ENCODE measurements around the gene SRRM1. TPM values are rescaled to one million over a fixed set of nuclear protein-coding genes. Genes with fewer than 3 reads are reported as not detected.

SRRM1 gene
- polyA plus RNA-seq, 3 donors: 55.9 to 106 (median 75.9) TPM

- Histone ChIP-seq H3K79me2 (ENCODE audit: insufficient read depth, low read length) (no peaks in the 10 kb centered on the region), H4K20me1 (ENCODE audit: insufficient read depth, low read length) (no peaks in the 10 kb centered on the region), H3K4me1 (ENCODE audit: control insufficient read depth in 1 of 2, insufficient read depth in 2 of 2, low read length in 2 of 2) (no peaks in the 10 kb centered on the region), H3K27ac (ENCODE audit: low read depth in 1 of 2, low read length in 2 of 2) (no peak overlapping the region), H3K36me3 (replicated peaks in 1 of 2; ENCODE audit: control insufficient read depth in 1 of 2, insufficient read depth in 2 of 2, low read length in 2 of 2) (no peaks in the 10 kb centered on the region), H3K4me2 (replicated peaks; ENCODE audit: extremely low read depth, low read length, poor library complexity, severe bottlenecking) (no peak overlapping the region), H3K4me3 (replicated peaks in 1 of 3; ENCODE audit: low read depth in 2 of 3, low read length in 3 of 3) (no peak overlapping the region), H3K27me3 (ENCODE audit: control insufficient read depth in 2 of 2, insufficient read depth in 2 of 2, low read length in 2 of 2) (no peaks in the 10 kb centered on the region), H2AFZ (ENCODE audit: insufficient read depth, low read depth, low read length, poor library complexity, severe bottlenecking) (no peak overlapping the region), H3K9me3 (replicated peaks in 1 of 2; ENCODE audit: control insufficient read depth in 1 of 2, insufficient read depth in 1 of 2, low read length in 2 of 2) (no peaks in the 10 kb centered on the region), H3K9ac (ENCODE audit: insufficient read depth, low read length, poor library complexity, severe bottlenecking) (no peak overlapping the region)
- H3K9me3 Mint-ChIP-seq: no peaks in the 10 kb centered on the region
- no peak overlapping the region for H3K4me3 Mint-ChIP-seq
- TF ChIP-seq CTCF (IDR thresholded peaks at IDR 0.05): no peak
- no peaks in the 10 kb centered on the region for H3K4me1 Mint-ChIP-seq
- H3K27ac Mint-ChIP-seq: no peak overlapping the region
- peaks cover 0 to 6% (median 2%) of the 10 kb centered on the region in 3 donors for H3K27me3 Mint-ChIP-seq (ENCODE audit: low read depth in 3 of 3)
- no peak for DNase-seq
- no peaks in the 10 kb centered on the region for H3K36me3 Mint-ChIP-seq
- 71% methylated on average over 1 of the region's 2 CpGs for WGBS (ENCODE audit: insufficient coverage)
- intact Hi-C loops (cut with micrococcal nuclease): no loop called here
These were observed 36.5 kb upstream of the SRRM1 start for GRCh38 chr1:24606621-24607020.

GRCh38 chr1:24609949-24610517 lies 33.1 kb upstream of the SRRM1 start:
- H3K4me2 ChIP-seq (replicated peaks; ENCODE audit: extremely low read depth, low read length, poor library complexity, severe bottlenecking): no peak overlapping the region
- no peaks in the 10 kb centered on the region for H3K36me3 ChIP-seq (replicated peaks in 1 of 2; ENCODE audit: control insufficient read depth in 1 of 2, insufficient read depth in 2 of 2, low read length in 2 of 2)
- no peaks in the 10 kb centered on the region for H3K79me2 ChIP-seq (ENCODE audit: insufficient read depth, low read length)
- Mint-ChIP-seq H3K4me3 (no peak overlapping the region), H3K27me3 (ENCODE audit: low read depth in 3 of 3) (peaks cover 3 to 13% (median 8%) of the 10 kb centered on the region in 3 donors), H3K36me3 (no peaks in the 10 kb centered on the region), H3K9me3 (peaks cover 0 to 3% (median 0%) of the 10 kb centered on the region in 7 donors), H3K4me1 (no peaks in the 10 kb centered on the region), H3K27ac (no peak overlapping the region)
- no peaks in the 10 kb centered on the region for H3K9me3 ChIP-seq (replicated peaks in 1 of 2; ENCODE audit: control insufficient read depth in 1 of 2, insufficient read depth in 1 of 2, low read length in 2 of 2)
- H3K4me3 ChIP-seq (replicated peaks in 1 of 3; ENCODE audit: low read depth in 2 of 3, low read length in 3 of 3): no peak overlapping the region
- H4K20me1 ChIP-seq (ENCODE audit: insufficient read depth, low read length): no peaks in the 10 kb centered on the region
- H3K27ac ChIP-seq (ENCODE audit: low read depth in 1 of 2, low read length in 2 of 2): no peak overlapping the region
- TF ChIP-seq CTCF (IDR thresholded peaks at IDR 0.05): no peak
- 100% methylated on average over 1 of the region's 3 CpGs for WGBS (ENCODE audit: insufficient coverage)
- no peak overlapping the region for H2AFZ ChIP-seq (ENCODE audit: insufficient read depth, low read depth, low read length, poor library complexity, severe bottlenecking)
- no peak overlapping the region for H3K9ac ChIP-seq (ENCODE audit: insufficient read depth, low read length, poor library complexity, severe bottlenecking)
- H3K4me1 ChIP-seq (ENCODE audit: control insufficient read depth in 1 of 2, insufficient read depth in 2 of 2, low read length in 2 of 2): no peaks in the 10 kb centered on the region
- no peaks in the 10 kb centered on the region for H3K27me3 ChIP-seq (ENCODE audit: control insufficient read depth in 2 of 2, insufficient read depth in 2 of 2, low read length in 2 of 2)
- intact Hi-C loops (cut with micrococcal nuclease): no loop called here
- DNase-seq: no peak
